ENCODE results near the gene CNNM1.

GRCh38 chr10:99343262-99343661 is 14.1 kb downstream of the CNNM1 start:
- TF ChIP-seq GATA2 (IDR thresholded peaks at IDR 0.05; ENCODE audit: low read depth, low read length) (no peak), GATA3 (IDR thresholded peaks at IDR 0.05; ENCODE audit: low read depth, low read length) (no peak)
